H9 (cell line): ENCODE data around the gene PLEKHG5. TPM values are rescaled to one million over a fixed set of nuclear protein-coding genes. Genes with fewer than 3 reads are reported as not detected.
A peak's percentile ranks its signal among the peaks of the same experiment; 100 is the strongest.
"Not testable (repeated sequence)": the region's sequence is repeated elsewhere in the genome, so short reads cannot be mapped to it uniquely, and the experiment has no call there.

Experiments
- DNase-seq: peaks from one replicate; pipeline ENCODE4 v3.0.0-alpha.2; 2017
- H2AFZ ChIP-seq: one replicate; pipeline ENCODE4 v1.6.1; 2013; ENCODE audit warnings: mild to moderate bottlenecking, low read length, control low read depth, moderate library complexity
- H2AK5ac ChIP-seq: 2 replicates; pipeline ENCODE4 v1.6.1; 2013; ENCODE audit warnings: low read length, control low read depth, mixed read lengths; ENCODE audit not compliant: insufficient read length
- H2BK120ac ChIP-seq: one replicate; pipeline ENCODE4 v1.6.1; 2013; ENCODE audit warnings: low read depth, mild to moderate bottlenecking, low read length, control low read depth, inconsistent platforms; ENCODE audit not compliant: poor library complexity, severe bottlenecking
- H2BK12ac ChIP-seq: 2 replicates; pipeline ENCODE4 v1.6.1; 2013; ENCODE audit warnings: low read length, control low read depth, mixed read lengths, low read depth; ENCODE audit not compliant: insufficient read length
- H2BK15ac ChIP-seq: 2 replicates; pipeline ENCODE4 v1.6.1; 2013; ENCODE audit warnings: low read depth, low read length, control low read depth
- H2BK20ac ChIP-seq: one replicate; pipeline ENCODE4 v1.6.1; 2013; ENCODE audit warnings: low read depth, mild to moderate bottlenecking, low read length, control low read depth, inconsistent platforms; ENCODE audit not compliant: poor library complexity, severe bottlenecking
- H2BK5ac ChIP-seq: 2 replicates; pipeline ENCODE4 v1.6.1; 2013; ENCODE audit warnings: low read length, control low read depth, mixed read lengths; ENCODE audit not compliant: insufficient read length
- H3K14ac ChIP-seq: 2 replicates; pipeline ENCODE4 v1.6.1; 2013; ENCODE audit warnings: low read length, control low read depth; ENCODE audit not compliant: insufficient read depth
- H3K18ac ChIP-seq: 2 replicates; pipeline ENCODE4 v1.6.1; 2013; ENCODE audit warnings: low read depth, mild to moderate bottlenecking, mixed read lengths, low read length, control low read depth; ENCODE audit not compliant: insufficient read length
- H3K23ac ChIP-seq: 2 replicates; pipeline ENCODE4 v1.6.1; 2013; ENCODE audit warnings: low read length, control low read depth, mixed read lengths, low read depth; ENCODE audit not compliant: insufficient read length
- H3K23me2 ChIP-seq: 2 replicates; pipeline ENCODE4 v1.6.1; 2013; ENCODE audit warnings: low read depth, mild to moderate bottlenecking, mixed read lengths, low read length, control low read depth; ENCODE audit not compliant: insufficient read length, poor library complexity, severe bottlenecking
- H3K27ac ChIP-seq: 2 replicates; pipeline ENCODE4 v1.5.1; 2013; ENCODE audit warnings: low read length, control low read depth, mixed read lengths, low read depth; ENCODE audit not compliant: insufficient read length
- H3K27me3 ChIP-seq: 2 replicates; pipeline ENCODE4 v1.6.1; 2013; ENCODE audit warnings: low read length, control low read depth, inconsistent platforms; ENCODE audit not compliant: insufficient read depth
- H3K4ac ChIP-seq: 2 replicates; pipeline ENCODE4 v1.6.1; 2013; ENCODE audit warnings: low read depth, mild to moderate bottlenecking, control low read depth, inconsistent platforms, low read length, moderate library complexity
- H3K4me1 ChIP-seq: 2 replicates; pipeline ENCODE4 v1.6.1; 2013; ENCODE audit warnings: low read length, control low read depth, inconsistent platforms; ENCODE audit not compliant: insufficient read depth
- H3K4me2 ChIP-seq: 2 replicates; pipeline ENCODE4 v1.6.1; 2013; ENCODE audit warnings: low read length, control low read depth, mixed read lengths; ENCODE audit not compliant: insufficient read length, insufficient read depth
- H3K56ac ChIP-seq: 2 replicates; pipeline ENCODE4 v1.6.1; 2013; ENCODE audit warnings: low read depth, mild to moderate bottlenecking, mixed read lengths, low read length, control low read depth; ENCODE audit not compliant: insufficient read length
- H3K79me1 ChIP-seq: 2 replicates; pipeline ENCODE4 v1.6.1; 2013; ENCODE audit warnings: low read depth, mild to moderate bottlenecking, moderate library complexity, low read length, control low read depth, inconsistent platforms; ENCODE audit not compliant: insufficient read depth, poor library complexity, severe bottlenecking
- H3K79me2 ChIP-seq: 2 replicates; pipeline ENCODE4 v1.6.1; 2013; ENCODE audit warnings: low read length, control low read depth, inconsistent platforms; ENCODE audit not compliant: insufficient read depth
- H3K9ac ChIP-seq: 2 replicates; pipeline ENCODE4 v1.6.1; 2013; ENCODE audit warnings: low read length, control low read depth, mixed read lengths; ENCODE audit not compliant: insufficient read length; ENCODE audit errors: extremely low read depth
- H3K9me3 ChIP-seq: one replicate; pipeline ENCODE4 v1.6.1; 2013; ENCODE audit warnings: low read depth, low read length, inconsistent platforms; ENCODE audit not compliant: control insufficient read depth
- H3T11ph ChIP-seq: one replicate; pipeline ENCODE4 v1.6.1; 2013; ENCODE audit warnings: mild to moderate bottlenecking, low read length, control low read depth, inconsistent platforms
- H4K20me1 ChIP-seq: one replicate; pipeline ENCODE4 v1.6.1; 2013; ENCODE audit not compliant: control insufficient read depth, insufficient read length, insufficient read depth
- H4K5ac ChIP-seq: 2 replicates; pipeline ENCODE4 v1.6.1; 2013; ENCODE audit warnings: low read depth, mild to moderate bottlenecking, mixed read lengths, low read length, control low read depth; ENCODE audit not compliant: insufficient read length
- H4K8ac ChIP-seq: replicated peaks from 2 replicates; pipeline ENCODE4 v1.6.1; 2013; ENCODE audit warnings: low read length, control low read depth, mixed read lengths, low read depth; ENCODE audit not compliant: insufficient read length
- H4K91ac ChIP-seq: 2 replicates; pipeline ENCODE4 v1.6.1; 2013; ENCODE audit warnings: low read depth, mild to moderate bottlenecking, moderate library complexity, mixed read lengths, low read length, control low read depth; ENCODE audit not compliant: insufficient read length
- H3K27ac Mint-ChIP-seq, 3 experiments: 2 replicates in 2 of 3; 3 replicates in 1 of 3; pipeline ENCODE4 v1.8.0; 2020 to 2021; ENCODE audit warnings: mixed read lengths in 3 of 3, mild to moderate bottlenecking in 1 of 3, moderate library complexity in 1 of 3
- H3K27me3 Mint-ChIP-seq: 2 replicates; pipeline ENCODE4 v1.8.0; 2021; ENCODE audit warnings: low read depth, mild to moderate bottlenecking, moderate library complexity, mixed read lengths
- H3K36me3 Mint-ChIP-seq, 3 experiments: 2 replicates in 2 of 3; 3 replicates in 1 of 3; pipeline ENCODE4 v1.8.0; 2020 to 2021; ENCODE audit warnings: low read depth in 3 of 3, mixed read lengths in 3 of 3; ENCODE audit not compliant: insufficient read depth in 1 of 3
- H3K4me1 Mint-ChIP-seq, 2 experiments: 2 replicates each; pipeline ENCODE4 v1.8.0; 2020; ENCODE audit warnings: mixed read lengths in 2 of 2
- H3K4me3 Mint-ChIP-seq, 2 experiments: 2 replicates in 1 of 2; 3 replicates in 1 of 2; pipeline ENCODE4 v1.8.0; 2020 to 2021; ENCODE audit warnings: mild to moderate bottlenecking in 2 of 2, mixed read lengths in 2 of 2, moderate library complexity in 1 of 2
- H3K9me3 Mint-ChIP-seq, 2 experiments: 2 replicates in 1 of 2; 3 replicates in 1 of 2; pipeline ENCODE4 v1.8.0; 2020; ENCODE audit warnings: mild to moderate bottlenecking in 2 of 2, mixed read lengths in 2 of 2, moderate library complexity in 1 of 2
- CTCF ChIP-seq: fragments of 200-600 bp; sonication (generic); conservative IDR thresholded peaks from 3 replicates; pipeline ENCODE4 v1.8.0; 2021; ENCODE audit warnings: antibody characterized with exemption, mild to moderate bottlenecking
- WGBS: extraction: QIAGEN DNeasy Blood & Tissue Kit; methylation state at CpG from one replicate; pipeline ENCODE4 v1.1.7; 2013; ENCODE audit warnings: missing lambda C conversion rate, low lambda C conversion rate, mixed read lengths; ENCODE audit not compliant: insufficient read length; ENCODE audit errors: extremely low coverage; 5-methylcytosine and 5-hydroxymethylcytosine counted together
- total RNA-seq: library from RNA; stranded (reverse); gene quantifications from 2 replicates; pipeline ENCODE4 v1.2.1, GENCODE V29; 2021

Gene PLEKHG5
- total RNA-seq, 1 experiment from 2014 or later: 22.3 TPM

DNA sequence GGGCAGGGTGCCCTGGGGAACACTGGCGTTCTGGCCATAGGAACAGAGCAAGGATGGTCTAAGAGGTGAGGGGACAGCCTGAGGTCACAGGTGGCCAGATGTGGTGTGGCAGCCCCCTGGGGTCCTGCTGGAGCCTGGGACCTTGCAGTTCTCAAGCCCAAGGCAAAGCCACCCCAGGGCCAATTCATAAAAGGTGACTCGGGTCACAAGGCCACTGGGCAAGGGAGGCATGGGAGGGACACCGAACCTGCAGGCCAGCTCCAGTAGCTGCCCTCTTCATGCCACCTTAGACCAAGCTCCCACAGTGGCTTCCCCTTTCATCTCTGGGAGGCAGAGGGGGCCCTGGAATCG is 44.8 kb downstream of the PLEKHG5 start:
- peak overlapping the region; percentile 69 to 80 for H3K4me3 Mint-ChIP-seq
- H3K36me3 Mint-ChIP-seq: no peaks in the 10 kb centered on the region; a peak in 1 of 7 replicates

DNA sequence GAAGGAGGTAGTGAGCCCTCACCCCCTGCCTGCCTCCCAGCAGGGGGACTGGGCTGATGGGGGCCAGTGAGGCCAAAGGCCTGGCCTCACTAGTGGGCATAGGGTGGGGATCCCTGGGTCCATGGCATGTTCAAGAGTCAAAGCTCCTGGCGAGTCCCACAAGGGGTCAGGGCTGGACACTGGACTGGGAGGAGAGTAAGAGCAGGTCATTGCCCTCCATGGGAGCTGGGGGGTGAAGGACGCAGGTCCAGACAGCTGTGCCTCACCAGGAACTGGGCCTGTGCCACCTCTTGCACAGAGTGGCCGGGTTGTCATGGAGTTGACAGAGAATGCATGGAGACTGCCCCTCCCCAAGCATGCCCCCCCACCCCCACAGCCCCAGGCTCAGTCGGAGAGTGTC is 45.5 kb downstream of the PLEKHG5 start:
- not testable (repeated sequence) for H3K27me3 ChIP-seq, H3K56ac ChIP-seq, H3K4me1 ChIP-seq, H3K4ac ChIP-seq, H3K9me3 Mint-ChIP-seq, H2BK5ac ChIP-seq, H3K4me2 ChIP-seq, DNase-seq, H4K5ac ChIP-seq, H4K20me1 ChIP-seq, H2BK15ac ChIP-seq, H3K23ac ChIP-seq, H3K79me1 ChIP-seq, H3K27ac ChIP-seq, H2BK12ac ChIP-seq, H2AFZ ChIP-seq, H3K36me3 Mint-ChIP-seq, H3K14ac ChIP-seq, H3K9ac ChIP-seq, H2BK120ac ChIP-seq, H3K27ac Mint-ChIP-seq, H3K79me2 ChIP-seq, H3K23me2 ChIP-seq, H3K9me3 ChIP-seq, H3K18ac ChIP-seq, H2BK20ac ChIP-seq, H3T11ph ChIP-seq, H4K91ac ChIP-seq, H4K8ac ChIP-seq, H2AK5ac ChIP-seq
- no CpG with 5 or more reads among the region's 4 CpGs for WGBS
- Mint-ChIP-seq H3K4me3 (peak overlapping the region in 1 of 2 experiments; percentile 35; a peak in 1 of 5 replicates), H3K27me3 (peaks cover 15% of the 10 kb centered on the region), H3K4me1 (peaks cover 31 to 48% of the 10 kb centered on the region in 2 experiments)

More for the DNA sequence above, 44.8 kb downstream of the PLEKHG5 start:
- Histone ChIP-seq H3K18ac (no peak overlapping the region), H4K91ac (no peak overlapping the region), H3K4me2 (peak overlapping the region; percentile 35), H2BK5ac (no peak overlapping the region), H3K27ac (no peak overlapping the region), H3K79me1 (no peaks in the 10 kb centered on the region), H3K27me3 (no peaks in the 10 kb centered on the region), H3K4me1 (no peaks in the 10 kb centered on the region; the same call in 1 of the 2 replicates), H3K56ac (no peak overlapping the region), H3K79me2 (no peaks in the 10 kb centered on the region), H2BK12ac (no peak overlapping the region), H4K20me1 (no peaks in the 10 kb centered on the region), H3K23me2 (peaks cover 2% of the 10 kb centered on the region), H2AK5ac (no peak overlapping the region), H4K8ac (no peak overlapping the region), H3K9me3 (no peaks in the 10 kb centered on the region), H3K14ac (no peak overlapping the region; the same call in 1 of the 2 replicates), H3T11ph (no peak overlapping the region), H2BK20ac (no peak overlapping the region), H3K4ac (no peak overlapping the region), H3K23ac (no peak overlapping the region), H2AFZ (no peak overlapping the region), H2BK120ac (no peak overlapping the region), H4K5ac (no peak overlapping the region), H2BK15ac (no peak overlapping the region), H3K9ac (no peak overlapping the region)
- peaks cover 27 to 43% of the 10 kb centered on the region in 2 experiments for H3K4me1 Mint-ChIP-seq
- no peak for DNase-seq
- peak overlapping the region in 1 of 3 experiments; percentile 49; a peak in 1 of 7 replicates for H3K27ac Mint-ChIP-seq
- no peaks in the 10 kb centered on the region for H3K9me3 Mint-ChIP-seq
- no peak for TF ChIP-seq CTCF
- WGBS: no CpG with 5 or more reads among the region's 4 CpGs
- H3K27me3 Mint-ChIP-seq: peaks cover 8% of the 10 kb centered on the region
